CD1c-positive myeloid dendritic cell (primary cell): Measurements from ENCODE around the gene CLK1.
A peak's percentile ranks its signal among the peaks of the same experiment; 100 is the strongest.

Experiments
- DNase-seq: peaks from one replicate; pipeline ENCODE4 v3.0.0-alpha.2; 2016; ENCODE audit errors: extremely low spot score

CLK1 gene

DNA sequence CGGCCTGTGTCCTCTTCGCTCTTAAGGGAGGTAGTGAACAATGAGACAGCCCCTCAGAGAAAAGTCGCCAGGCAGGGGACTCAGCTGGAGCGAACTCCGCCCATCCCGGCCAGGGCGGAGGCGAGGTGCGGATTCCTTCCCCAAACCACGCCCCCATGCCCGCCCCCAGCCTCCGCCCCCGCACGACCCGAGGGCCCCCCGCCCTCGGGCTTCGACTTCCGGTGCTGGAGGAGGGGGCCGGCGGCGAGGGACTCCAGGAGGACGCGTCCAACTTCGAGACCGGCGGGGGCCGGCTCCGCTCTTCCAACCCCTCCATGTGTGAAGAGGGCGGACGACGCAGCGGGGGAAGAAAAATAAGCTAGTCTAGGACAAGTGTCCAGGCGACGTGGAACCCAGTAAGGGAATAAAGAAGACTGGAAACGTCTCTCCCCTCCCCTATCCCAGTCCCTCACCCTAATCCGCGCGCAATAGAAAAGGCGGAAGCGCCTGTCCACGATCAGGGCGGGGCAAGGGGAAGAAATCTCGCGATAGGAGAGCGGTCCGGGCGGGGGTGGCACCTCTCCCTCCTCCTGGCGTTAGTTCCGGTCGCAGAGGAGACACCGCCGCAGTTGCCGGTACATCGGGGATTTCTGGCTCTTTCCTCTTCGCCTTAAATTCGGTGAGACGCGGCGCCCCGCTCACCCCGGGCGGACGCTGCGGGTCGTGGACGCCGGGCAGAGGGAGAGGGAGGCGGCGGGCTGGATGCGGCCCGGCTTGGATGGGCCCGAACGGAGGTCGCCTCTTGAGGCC lies 52.9 kb downstream of the CLK1 start, which contains the start of gene BZW1:
Gene BZW1, plus strand, starts transcription at position 578 of the 789 bp plus-strand sequence. CDS start 1,308 bp downstream, outside the sequence.
- DNase-seq = peak; percentile 98

DNA sequence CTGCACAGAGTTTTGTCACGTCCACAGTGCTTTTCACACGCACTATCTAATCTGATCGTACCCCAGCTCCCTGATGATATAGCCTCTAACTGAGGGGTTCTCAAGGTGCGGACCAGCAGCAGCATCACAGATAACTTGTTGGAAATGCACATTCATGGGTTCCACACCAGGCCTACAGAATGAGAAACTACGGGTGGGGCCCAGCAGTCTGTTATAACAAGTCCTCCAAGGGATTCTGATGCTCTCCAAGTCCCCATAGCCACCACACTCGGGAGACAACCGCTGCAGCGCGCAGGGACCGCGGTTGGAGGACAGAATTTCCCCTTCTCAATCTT lies 53.5 kb downstream of the CLK1 start:
- DNase-seq = no peak

DNA sequence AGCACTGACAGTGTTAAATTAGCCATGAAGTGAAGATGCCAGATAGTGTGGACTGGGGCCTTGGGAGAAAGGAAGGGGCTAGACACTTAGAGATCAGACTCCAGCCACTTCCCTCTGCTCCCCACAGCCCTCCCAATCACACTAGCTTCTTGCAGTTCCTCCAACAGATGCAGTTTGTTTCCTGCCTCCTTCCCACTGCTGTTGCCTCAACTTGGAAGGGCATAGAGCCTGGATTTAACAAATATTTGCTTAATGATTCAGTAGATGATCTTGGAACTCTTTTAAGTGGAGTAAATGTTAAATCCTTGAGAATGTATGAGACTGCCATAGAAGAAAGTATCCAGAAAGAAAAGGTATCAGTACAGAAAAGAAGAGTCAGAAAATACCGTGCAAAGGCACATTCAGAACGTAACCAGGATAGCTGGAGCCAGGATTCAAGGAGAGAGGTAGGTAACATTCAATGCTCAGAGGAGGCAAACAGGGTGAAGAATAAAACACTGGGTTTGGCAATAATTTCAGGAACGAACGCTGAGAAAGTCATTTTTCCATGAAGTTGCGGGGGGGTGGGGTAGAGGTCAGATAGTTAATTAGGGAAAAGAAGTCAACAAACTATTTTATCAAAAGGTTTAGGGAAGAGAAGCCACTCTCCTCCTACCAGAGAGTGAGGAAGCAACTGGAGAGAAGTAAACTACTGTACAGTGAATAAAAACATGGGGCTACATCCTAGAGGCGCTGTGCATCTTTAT lies 54.0 kb downstream of the CLK1 start:
- peak; percentile 38 for DNase-seq

DNA sequence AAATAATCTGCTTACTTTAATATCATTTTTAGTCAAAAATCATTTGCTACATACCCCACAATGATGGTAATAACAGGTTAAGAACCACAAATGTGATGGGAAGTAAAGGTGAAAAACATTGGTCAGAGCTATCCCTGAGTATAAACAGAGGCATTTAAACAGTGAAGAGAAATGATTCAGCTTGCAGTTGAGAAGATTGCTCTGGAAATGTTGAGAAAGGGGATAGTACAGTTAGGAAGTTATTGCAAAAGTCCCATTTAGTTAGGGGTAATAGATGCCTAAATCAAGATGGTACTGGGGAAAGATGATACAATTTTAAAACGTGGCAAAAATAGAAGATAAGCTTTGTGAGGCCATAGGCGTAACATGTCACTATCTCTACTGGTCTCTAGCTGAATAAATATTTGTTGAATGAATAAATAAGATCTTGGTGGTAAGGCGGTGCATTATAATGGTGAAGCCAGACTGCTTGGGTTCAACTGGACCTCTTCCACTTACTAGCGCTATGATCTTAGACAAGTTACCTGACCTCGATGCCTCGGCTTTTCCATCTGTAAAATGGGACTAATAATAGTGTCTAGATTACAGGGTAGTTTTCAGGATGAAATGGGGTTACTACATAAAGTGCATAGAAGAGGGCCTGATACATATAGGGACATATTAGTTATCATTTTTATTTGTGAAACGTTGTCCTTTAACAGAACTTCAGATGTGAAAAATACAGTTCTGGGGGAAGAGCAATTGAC lies 54.8 kb downstream of the CLK1 start:
- no peak for DNase-seq
